Measurements from ENCODE around the gene ADRM1.

Gene ADRM1

GRCh38 chr20:62329389-62330377 lies 26.9 kb downstream of the ADRM1 start:
- TF ChIP-seq CTCF (conservative IDR thresholded peaks at IDR 0.05; ENCODE audit: low read depth, low read length), result no peak
- no peak overlapping the region for H3K4me3 ChIP-seq (ENCODE audit: low read depth, low read length)
- no peak for DNase-seq (ENCODE audit: low read depth)

GRCh38 chr20:62330576-62331317 lies 27.9 kb downstream of the ADRM1 start:
- no peak overlapping the region for H3K4me3 ChIP-seq (ENCODE audit: low read depth, low read length)
- no peak for TF ChIP-seq CTCF (conservative IDR thresholded peaks at IDR 0.05; ENCODE audit: low read depth, low read length)
- no peak for DNase-seq (ENCODE audit: low read depth)

- TF ChIP-seq CTCF (conservative IDR thresholded peaks at IDR 0.05; ENCODE audit: low read depth, low read length), result no peak
- no peak for DNase-seq (ENCODE audit: low read depth)
- no peak overlapping the region for H3K4me3 ChIP-seq (ENCODE audit: low read depth, low read length)
Measured at GRCh38 chr20:62331347-62331746, 28.6 kb downstream of the ADRM1 start.

DNA sequence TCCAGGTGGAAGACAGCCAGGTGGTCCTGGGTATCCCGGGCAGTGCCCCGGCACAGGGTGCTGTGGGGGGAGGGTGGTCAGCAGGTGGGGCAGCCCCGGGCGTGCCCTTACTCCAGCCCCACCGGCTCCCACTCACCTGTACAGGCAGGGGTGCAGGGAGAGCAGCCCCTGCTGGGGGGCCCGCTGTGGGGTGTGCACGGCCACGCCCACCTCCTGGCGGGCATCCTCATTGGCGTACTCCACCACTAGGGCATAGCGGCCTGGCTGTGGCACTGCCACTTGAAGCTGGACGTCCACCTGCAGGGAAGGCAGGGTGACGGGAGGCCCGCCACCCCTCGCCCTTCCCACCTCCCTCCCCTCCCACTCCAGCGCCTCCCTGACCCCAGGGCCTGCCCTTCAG lies 29.6 kb downstream of the ADRM1 start:
- H3K4me3 ChIP-seq (ENCODE audit: low read depth, low read length), result no peak overlapping the region
- TF ChIP-seq CTCF (conservative IDR thresholded peaks at IDR 0.05; ENCODE audit: low read depth, low read length), result no peak
- DNase-seq (ENCODE audit: low read depth), result no peak

- no peak for TF ChIP-seq CTCF (conservative IDR thresholded peaks at IDR 0.05; ENCODE audit: low read depth, low read length)
- no peak for DNase-seq (ENCODE audit: low read depth)
- H3K4me3 ChIP-seq (ENCODE audit: low read depth, low read length), result no peak overlapping the region
Measured at GRCh38 chr20:62332989-62333819, 30.4 kb downstream of the ADRM1 start.

GRCh38 chr20:62333820-62334595 lies 31.2 kb downstream of the ADRM1 start:
- no peak overlapping the region for H3K4me3 ChIP-seq (ENCODE audit: low read depth, low read length)
- no peak for DNase-seq (ENCODE audit: low read depth)
- no peak for TF ChIP-seq CTCF (conservative IDR thresholded peaks at IDR 0.05; ENCODE audit: low read depth, low read length)
